D721Med (cell line): Measurements from ENCODE around the gene SLCO4C1.

Source experiments
- DNase-seq: peaks from one replicate; pipeline ENCODE4 v3.0.0; 2011; ENCODE audit warnings: low spot score; ENCODE audit not compliant: insufficient read length
- FAIRE-seq: peaks from 2 replicates; lab custom pipeline; 2011; peaks lifted over from hg19 to GRCh38; lab: Jason Lieb, UNC
- CTCF ChIP-seq: IDR thresholded peaks from 2 replicates; pipeline ENCODE4 v1.5.1; 2012; ENCODE audit warnings: mild to moderate bottlenecking, control low read depth; ENCODE audit not compliant: insufficient read depth; ENCODE audit errors: missing control alignments

The SLCO4C1 gene

GRCh38 chr5:102218159-102218558, 77.9 kb downstream of the SLCO4C1 start:
- no peak for FAIRE-seq

DNA sequence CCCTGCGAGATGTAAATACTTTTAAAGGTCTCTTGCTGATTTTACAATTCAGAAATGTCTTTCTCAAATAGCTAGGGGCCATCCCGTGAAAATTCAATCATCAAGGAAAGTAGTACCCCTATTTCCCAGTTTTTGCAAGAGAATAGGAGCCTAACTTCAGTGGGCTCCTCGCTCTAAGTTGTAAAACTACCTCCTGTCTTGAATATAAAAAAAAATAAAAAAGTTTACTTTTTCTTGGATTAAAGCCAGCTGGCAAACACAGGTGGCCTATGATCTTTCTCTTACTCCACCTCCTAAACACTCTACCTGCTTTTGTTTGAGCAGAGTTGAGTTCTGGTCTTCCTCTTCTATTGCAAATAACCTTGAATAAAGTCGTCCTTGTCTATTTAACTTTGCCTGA, 79.4 kb downstream of the SLCO4C1 start:
- no peak for FAIRE-seq
- DNase-seq, result no peak
- TF ChIP-seq CTCF, result no peak

More at GRCh38 chr5:102218159-102218558, 77.9 kb downstream of the SLCO4C1 start:
- no peak for TF ChIP-seq CTCF
- DNase-seq, result no peak

GRCh38 chr5:102211165-102211564, 84.9 kb downstream of the SLCO4C1 start:
- DNase-seq (no peak), FAIRE-seq (no peak)
- TF ChIP-seq CTCF, result no peak

GRCh38 chr5:102200861-102201260, 95.2 kb downstream of the SLCO4C1 start:
- TF ChIP-seq CTCF, result no peak
- DNase-seq, result no peak
- FAIRE-seq, result no peak

- no peak for FAIRE-seq
Observed at GRCh38 chr5:102196481-102196880, 99.6 kb downstream of the SLCO4C1 start.

More at GRCh38 chr5:102196481-102196880, 99.6 kb downstream of the SLCO4C1 start:
- no peak for DNase-seq
- no peak for TF ChIP-seq CTCF
